Measurements from ENCODE around the gene SCAF8.

- TF ChIP-seq REST (IDR thresholded peaks at IDR 0.05; ENCODE audit: low read depth, low read length) (no peak), CTCF (IDR thresholded peaks at IDR 0.05) (no peak), SMC3 (IDR thresholded peaks at IDR 0.05; ENCODE audit: low read depth, low read length) (no peak)
These were observed 13.8 kb upstream of the SCAF8 start for GRCh38 chr6:154719433-154719832.

All from SK-N-SH (cell line).